ENCODE measurements around the gene HSFX1. TPM values are rescaled to one million over a fixed set of nuclear protein-coding genes. Genes with fewer than 3 reads are reported as not detected.

Gene HSFX1
- total RNA-seq, 1 donor from 2014 or later, result 0.79 TPM

DNA sequence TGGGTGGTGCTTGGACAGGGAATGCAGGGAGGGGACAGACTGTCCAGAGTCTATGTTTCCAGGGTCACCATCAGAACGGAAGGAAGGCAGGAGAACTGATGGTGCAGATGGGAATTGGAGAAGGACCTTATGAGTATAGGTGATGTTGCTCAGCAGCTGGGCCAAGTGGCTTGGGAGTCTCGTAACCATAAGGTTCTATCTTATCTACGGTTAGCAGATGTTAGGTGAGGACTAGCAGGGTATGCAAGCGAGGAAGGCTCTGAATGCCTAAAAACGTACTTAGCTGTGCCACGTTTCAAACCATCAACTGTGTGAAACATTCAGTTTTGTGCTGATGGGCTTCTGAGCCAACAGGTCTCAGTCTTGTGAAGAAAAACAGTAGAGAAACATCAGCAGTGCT lies 30.2 kb downstream of the HSFX1 start:
- DNase-seq, result no peak

DNA sequence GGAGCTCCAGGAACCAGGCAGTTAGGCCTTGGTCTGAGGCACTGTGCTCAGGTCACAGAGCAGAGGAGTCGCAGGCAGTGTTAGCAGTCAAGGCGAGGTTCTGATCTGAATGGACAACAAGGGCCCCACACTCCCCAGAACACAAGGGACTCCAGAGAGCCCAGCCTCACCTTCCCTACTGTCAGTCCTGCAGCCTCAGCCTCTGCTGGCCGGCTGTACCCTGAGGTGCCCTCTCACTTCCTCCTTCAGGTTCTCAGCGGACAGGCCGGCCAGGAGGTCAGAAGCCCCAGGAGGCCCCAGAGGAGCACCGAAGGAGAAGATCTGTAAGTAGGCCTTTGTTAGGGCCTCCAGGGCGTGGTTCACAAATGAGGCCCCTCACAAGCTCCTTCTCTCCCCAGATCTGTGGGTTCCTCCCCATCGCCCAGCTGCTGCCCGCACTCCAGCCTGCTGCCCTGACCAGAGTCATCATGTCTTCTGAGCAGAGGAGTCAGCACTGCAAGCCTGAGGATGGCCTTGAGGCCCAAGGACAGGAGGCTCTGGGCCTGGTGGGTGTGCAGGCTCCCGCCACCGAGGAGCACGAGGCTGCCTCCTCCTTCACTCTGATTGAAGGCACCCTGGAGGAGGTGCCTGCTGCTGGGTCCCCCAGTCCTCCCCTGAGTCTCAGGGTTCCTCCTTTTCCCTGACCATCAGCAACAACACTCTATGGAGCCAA lies 34.0 kb downstream of the HSFX1 start:
- DNase-seq, result no peak

DNA sequence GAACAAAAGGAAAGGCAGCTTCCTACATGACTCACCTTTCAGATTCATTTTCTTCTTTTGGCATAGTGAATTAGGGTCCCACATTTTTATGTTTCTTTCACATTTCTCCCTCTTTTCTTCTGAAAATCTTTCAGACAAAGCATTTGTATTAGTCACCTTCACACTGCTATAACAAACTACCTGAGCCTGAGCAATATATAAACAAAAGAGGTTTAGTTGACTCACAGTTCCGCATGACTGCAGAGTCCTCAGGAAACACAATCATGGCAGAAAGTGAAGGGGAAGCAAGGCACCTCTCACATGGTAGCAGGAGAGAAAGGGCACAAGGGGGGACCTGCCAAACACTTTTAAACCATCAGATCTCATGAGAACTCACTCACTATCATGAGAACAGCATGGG lies 44.8 kb downstream of the HSFX1 start:
- no peak for DNase-seq

DNA sequence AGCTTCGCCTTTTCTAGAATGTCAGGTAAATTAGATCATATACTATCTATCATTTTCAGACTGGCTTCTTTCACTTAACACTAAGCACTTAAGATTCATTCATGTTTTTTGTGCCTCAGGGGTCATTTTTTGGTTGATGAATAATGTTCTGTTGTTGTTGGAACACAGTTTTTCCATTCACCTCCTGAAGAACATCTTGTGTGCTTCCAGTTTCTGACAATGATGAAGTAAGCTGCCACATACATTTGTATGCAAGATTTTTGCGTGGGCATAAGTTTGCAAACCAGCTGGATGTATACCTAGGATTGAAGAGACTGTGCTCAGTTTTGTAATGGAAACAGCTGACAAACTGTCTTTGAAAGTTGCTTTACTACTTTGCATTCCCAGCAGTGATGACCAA lies 45.5 kb downstream of the HSFX1 start:
- no peak for DNase-seq

DNA sequence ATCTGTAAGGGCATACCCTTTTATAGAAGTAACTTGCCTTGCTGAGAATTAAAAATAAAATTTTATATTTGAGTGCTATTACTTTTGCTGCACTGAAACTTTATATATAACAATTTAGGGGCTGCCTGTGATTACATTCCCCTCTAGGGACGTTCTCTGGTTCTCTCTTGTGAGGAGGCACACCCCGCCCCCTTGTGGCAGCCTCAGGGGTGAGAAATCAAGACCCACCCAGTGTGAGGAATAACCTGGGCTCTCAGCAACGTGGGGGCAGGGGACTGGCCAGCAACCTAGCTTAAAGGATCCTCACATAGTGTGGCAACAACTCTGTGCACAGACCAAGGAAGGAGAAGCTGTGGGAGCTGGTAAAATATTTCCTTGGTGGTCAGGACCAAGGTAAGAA lies 51.6 kb downstream of the HSFX1 start:
- no peak for DNase-seq

Small RNA genes lying within 50 kb of the gene (small RNA-seq; reads per million reads assigned to genes)
- gene AC244098.1 (ENCODE audit: low replicate concordance) (not detected), gene AC244098.2 (ENCODE audit: low replicate concordance) (not detected), gene AC244098.3 (ENCODE audit: low replicate concordance) (not detected)

Other genes starting within 250 kb of the HSFX1 start
- 6.3 TPM for gene EOLA1, start 233.1 kb upstream of the HSFX1 start, total RNA-seq
- not detected for gene HSFX3, start 224.1 kb upstream of the HSFX1 start, total RNA-seq
- gene MAGEA9B, start 186.6 kb upstream of the HSFX1 start, total RNA-seq, result not detected
- not detected for gene HSFX2, start 178.8 kb upstream of the HSFX1 start, total RNA-seq
- gene TMEM185A, start 142.3 kb upstream of the HSFX1 start, total RNA-seq, result 21.0 TPM
- gene MAGEA11, start 62.0 kb upstream of the HSFX1 start, total RNA-seq, result not detected
- not detected for gene MAGEA9, start 7.9 kb downstream of the HSFX1 start, total RNA-seq
- gene MAGEA8, start 107.1 kb downstream of the HSFX1 start, total RNA-seq, result not detected
- not detected for gene HSFX4, start 155.5 kb downstream of the HSFX1 start, total RNA-seq
- 15.0 TPM for gene EOLA2, start 164.4 kb downstream of the HSFX1 start, total RNA-seq

Measured in skin of body (tissue), 3 donors.